ENCODE data around the gene ALKBH4. TPM values are rescaled to one million over a fixed set of nuclear protein-coding genes. Genes with fewer than 3 reads are reported as not detected.

ALKBH4 gene
- total RNA-seq, 4 donors from 2014 or later: 17.9 to 41.1 (median 26.7) TPM

- no peak for TF ChIP-seq EP300 (IDR thresholded peaks at IDR 0.05)
- no peak for TF ChIP-seq POLR2A (IDR thresholded peaks at IDR 0.05)
- no peak for TF ChIP-seq POLR2AphosphoS5 (IDR thresholded peaks at IDR 0.05)
- no peak for TF ChIP-seq CTCF (IDR thresholded peaks at IDR 0.05)
Observed at GRCh38 chr7:102454468-102454867, 10.2 kb downstream of the ALKBH4 start.

GRCh38 chr7:102453319-102453718 lies 11.3 kb downstream of the ALKBH4 start:
- 70% methylated on average over 6 of the region's 7 CpGs for WGBS
- no peak for DNase-seq (ENCODE audit: low spot score in 2 of 2)
- peaks cover 32% of the 10 kb centered on the region for H3K36me3 ChIP-seq
- H3K4me3 ChIP-seq: no peak overlapping the region
- H3K9me3 ChIP-seq: no peaks in the 10 kb centered on the region
- no peaks in the 10 kb centered on the region for H3K27me3 ChIP-seq
- peaks cover 4% of the 10 kb centered on the region for H3K4me1 ChIP-seq
- TF ChIP-seq POLR2AphosphoS5 (IDR thresholded peaks at IDR 0.05) (no peak), EP300 (IDR thresholded peaks at IDR 0.05) (no peak), POLR2A (IDR thresholded peaks at IDR 0.05) (no peak), CTCF (IDR thresholded peaks at IDR 0.05) (no peak)
- H3K27ac ChIP-seq: no peak overlapping the region

More at GRCh38 chr7:102454468-102454867, 10.2 kb downstream of the ALKBH4 start:
- no peak overlapping the region for H3K4me3 ChIP-seq
- no peaks in the 10 kb centered on the region for H3K27me3 ChIP-seq
- peaks cover 4% of the 10 kb centered on the region for H3K4me1 ChIP-seq
- peaks cover 43% of the 10 kb centered on the region for H3K36me3 ChIP-seq
- 66% methylated on average over 5 of the region's 12 CpGs for WGBS
- DNase-seq (ENCODE audit: low spot score in 2 of 2): no peak
- H3K27ac ChIP-seq: no peak overlapping the region
- no peaks in the 10 kb centered on the region for H3K9me3 ChIP-seq

DNA sequence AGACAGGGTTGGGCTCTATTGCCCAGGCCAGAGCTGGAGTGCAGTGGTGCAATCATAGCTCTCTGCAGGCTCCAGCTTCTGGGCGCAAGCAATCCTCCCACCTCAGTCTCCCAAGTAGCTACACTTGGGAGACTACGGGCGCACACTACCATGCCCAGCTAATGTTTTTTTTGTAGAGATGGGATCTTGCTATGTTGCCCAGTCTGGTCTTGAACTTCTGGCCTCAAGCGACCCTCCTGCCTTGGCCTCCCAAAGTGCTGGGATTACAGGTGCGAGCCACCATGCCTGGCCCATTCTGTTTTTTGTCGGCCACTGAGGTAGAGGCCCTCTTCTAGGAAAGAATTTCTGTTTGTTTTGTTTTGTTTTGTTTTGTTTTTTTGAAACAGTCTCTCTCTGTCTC lies 12.2 kb downstream of the ALKBH4 start:
- Histone ChIP-seq H3K36me3 (peaks cover 27% of the 10 kb centered on the region), H3K27ac (no peak overlapping the region), H3K9me3 (no peaks in the 10 kb centered on the region), H3K27me3 (no peaks in the 10 kb centered on the region), H3K4me3 (no peak overlapping the region), H3K4me1 (peaks cover 4% of the 10 kb centered on the region)
- TF ChIP-seq POLR2AphosphoS5 (IDR thresholded peaks at IDR 0.05): no peak
- TF ChIP-seq EP300 (IDR thresholded peaks at IDR 0.05): no peak
- TF ChIP-seq CTCF (IDR thresholded peaks at IDR 0.05): no peak
- no peak for TF ChIP-seq POLR2A (IDR thresholded peaks at IDR 0.05)
- 86% methylated on average over 6 of the region's 6 CpGs for WGBS
- no peak for DNase-seq (ENCODE audit: low spot score in 2 of 2)

DNA sequence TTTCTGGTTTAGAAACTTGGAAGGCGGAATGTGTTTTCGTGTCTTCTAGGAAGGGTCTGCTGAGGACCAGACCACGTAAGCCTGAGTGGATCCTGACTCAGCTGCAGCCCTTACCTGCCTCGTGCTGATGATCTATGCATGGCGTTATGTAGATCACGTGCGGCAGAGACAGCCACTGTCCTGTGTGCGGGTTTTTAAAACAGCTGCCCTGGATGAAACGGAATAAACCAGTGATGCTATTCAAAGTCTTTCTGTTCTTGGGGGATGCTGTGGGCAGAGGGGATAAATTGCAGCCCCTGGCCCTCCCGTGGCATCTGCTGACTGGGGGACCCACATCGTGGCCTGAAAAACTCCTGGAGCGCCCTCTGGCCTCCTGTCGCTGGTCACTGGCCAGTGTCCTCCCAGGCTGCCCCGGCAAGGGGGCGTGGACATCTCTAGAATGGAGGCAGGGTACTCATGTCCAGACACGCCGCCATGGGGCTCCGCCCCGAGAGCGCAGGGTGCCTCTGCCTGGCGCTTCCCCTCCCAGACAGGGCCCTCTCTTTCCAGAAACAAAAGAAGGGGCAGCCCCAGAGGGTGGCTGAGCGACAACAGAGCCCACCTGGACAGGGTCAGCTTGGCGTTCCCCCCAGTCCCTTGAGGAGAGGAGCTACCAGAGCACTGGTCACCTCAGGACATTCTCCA lies 13.2 kb downstream of the ALKBH4 start:
- Histone ChIP-seq H3K9me3 (no peaks in the 10 kb centered on the region), H3K27me3 (no peaks in the 10 kb centered on the region), H3K27ac (no peak overlapping the region), H3K4me1 (peaks cover 4% of the 10 kb centered on the region), H3K36me3 (peaks cover 27% of the 10 kb centered on the region), H3K4me3 (no peak overlapping the region)
- WGBS: 35% methylated on average over 14 of the region's 23 CpGs
- TF ChIP-seq CTCF (IDR thresholded peaks at IDR 0.05) (no peak), POLR2AphosphoS5 (IDR thresholded peaks at IDR 0.05) (no peak), EP300 (IDR thresholded peaks at IDR 0.05) (no peak), POLR2A (IDR thresholded peaks at IDR 0.05) (no peak)
- DNase-seq (ENCODE audit: low spot score in 2 of 2): no peak

DNA sequence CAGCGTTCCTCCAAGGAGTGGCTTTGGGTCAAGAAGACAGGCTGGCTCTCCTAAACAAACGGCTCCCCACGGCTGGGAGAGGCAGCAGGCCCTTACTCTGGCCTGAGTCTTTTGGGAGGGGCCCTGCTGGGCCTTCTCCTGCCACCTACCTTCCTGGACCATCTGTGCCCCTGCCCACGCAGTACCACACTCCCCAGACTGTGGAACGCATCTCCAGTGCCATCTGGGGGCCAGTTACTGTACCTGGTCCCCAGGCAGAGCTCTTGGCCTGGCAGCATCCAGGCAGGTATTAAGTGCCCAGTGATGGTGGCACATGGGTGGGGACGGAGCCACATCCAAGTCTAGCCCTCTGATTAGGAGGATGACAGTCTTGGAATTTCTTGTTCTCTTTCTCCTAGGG lies 14.4 kb downstream of the ALKBH4 start:
- 78% methylated on average over 6 of the region's 6 CpGs for WGBS

More for the DNA sequence above, 14.4 kb downstream of the ALKBH4 start:
- Histone ChIP-seq H3K4me1 (peaks cover 4% of the 10 kb centered on the region), H3K27ac (no peak overlapping the region), H3K27me3 (no peaks in the 10 kb centered on the region), H3K9me3 (no peaks in the 10 kb centered on the region), H3K36me3 (peaks cover 19% of the 10 kb centered on the region), H3K4me3 (no peak overlapping the region)
- TF ChIP-seq EP300 (IDR thresholded peaks at IDR 0.05): no peak
- TF ChIP-seq POLR2A (IDR thresholded peaks at IDR 0.05): no peak
- TF ChIP-seq CTCF (IDR thresholded peaks at IDR 0.05): no peak
- no peak for TF ChIP-seq POLR2AphosphoS5 (IDR thresholded peaks at IDR 0.05)
- no peak for DNase-seq (ENCODE audit: low spot score in 2 of 2)

Data from suprapubic skin (tissue), 4 donors.